Lung (tissue), 12 donors: ENCODE data around the gene TMEM248. TPM values are rescaled to one million over a fixed set of nuclear protein-coding genes. Genes with fewer than 3 reads are reported as not detected.
A peak's percentile ranks its signal among the peaks of the same experiment; 100 is the strongest.

ENCODE experiments used
- ATAC-seq: fragments of 200-7000 bp; cut with Tn5 transposase; one replicate; pipeline ENCODE4 v1.9.1; 2020; ENCODE audit warnings: moderate number of reproducible peaks; ENCODE audit not compliant: insufficient read depth, low FRiP score
- DNase-seq, 3 donors: peaks; one replicate each; pipeline ENCODE4 v3.0.0-alpha.2; 2013 to 2017
- H3K27ac ChIP-seq, 2 donors: one replicate each; pipeline ENCODE4 v1.5.1; 2013; ENCODE audit warnings: mild to moderate bottlenecking in 2 of 2, moderate library complexity in 2 of 2, control low read depth in 1 of 2, inconsistent platforms in 1 of 2, low read depth in 1 of 2, low read length in 1 of 2
- H3K27me3 ChIP-seq, 3 donors: one replicate each; pipeline ENCODE4 v1.5.1; 2013; ENCODE audit warnings: low read length in 2 of 3; ENCODE audit not compliant: control insufficient read depth in 3 of 3, insufficient read depth in 3 of 3
- H3K36me3 ChIP-seq, 4 donors: one replicate each; pipeline ENCODE4 v1.5.1; 2013; ENCODE audit warnings: low read length in 4 of 4, mild to moderate bottlenecking in 1 of 4, moderate library complexity in 1 of 4; ENCODE audit not compliant: control insufficient read depth in 4 of 4, insufficient read depth in 4 of 4
- H3K4me1 ChIP-seq, 5 donors: one replicate each; pipeline ENCODE4 v1.5.1; 2013; ENCODE audit warnings: low read length in 5 of 5, mild to moderate bottlenecking in 2 of 5, moderate library complexity in 1 of 5; ENCODE audit not compliant: control insufficient read depth in 5 of 5, insufficient read depth in 5 of 5
- H3K4me3 ChIP-seq: one replicate; pipeline ENCODE4 v1.5.1; 2013; ENCODE audit warnings: mild to moderate bottlenecking, control low read depth, moderate library complexity
- H3K9ac ChIP-seq, 2 donors: one replicate each; pipeline ENCODE4 v1.5.1; 2013; ENCODE audit warnings: low read length in 2 of 2, control low read depth in 1 of 2; ENCODE audit not compliant: insufficient read depth in 1 of 2
- H3K9me3 ChIP-seq, 4 donors: one replicate each; pipeline ENCODE4 v1.5.1; 2013; ENCODE audit warnings: low read length in 3 of 4, mild to moderate bottlenecking in 1 of 4, moderate library complexity in 1 of 4; ENCODE audit not compliant: control insufficient read depth in 4 of 4, insufficient read depth in 3 of 4
- WGBS, 2 donors: extraction: QIAGEN DNeasy Blood & Tissue Kit; methylation state at CpG; one replicate each; pipeline ENCODE4 v1.1.7; 2013; 5-methylcytosine and 5-hydroxymethylcytosine counted together
- polyA plus RNA-seq, 2 donors: library from polyadenylated mRNA; stranded (reverse); fragments of 200-250 nt; gene quantifications; one replicate each; pipeline ENCODE4 v1.2.1, GENCODE V29; 2013
- total RNA-seq, 2 donors: library from RNA; depleted of rRNA in 1 of 2; stranded (reverse); fragments of >200 nt in 1 of 2; gene quantifications; one replicate each; pipeline ENCODE4 v1.2.1, GENCODE V29; 2014 to 2021
- TF ChIP-seq, protein P1 (sequence below): IDR thresholded peaks from 2 replicates; pipeline ENCODE4 v1.5.1; 2012; ENCODE audit warnings: mild to moderate bottlenecking; ENCODE audit errors: control extremely low read depth, extremely low read depth
- donor health status: control.
- donor health status: control.
- donor health status: Bipolar disorder and iron deficiency.
- donor health status: healthy.
- donor health status: DM: yes; HTN: yes; CAD: no.

Gene TMEM248
- total and polyA plus RNA-seq, 4 donors: 46.0 to 114 (median 63.1) TPM

DNA sequence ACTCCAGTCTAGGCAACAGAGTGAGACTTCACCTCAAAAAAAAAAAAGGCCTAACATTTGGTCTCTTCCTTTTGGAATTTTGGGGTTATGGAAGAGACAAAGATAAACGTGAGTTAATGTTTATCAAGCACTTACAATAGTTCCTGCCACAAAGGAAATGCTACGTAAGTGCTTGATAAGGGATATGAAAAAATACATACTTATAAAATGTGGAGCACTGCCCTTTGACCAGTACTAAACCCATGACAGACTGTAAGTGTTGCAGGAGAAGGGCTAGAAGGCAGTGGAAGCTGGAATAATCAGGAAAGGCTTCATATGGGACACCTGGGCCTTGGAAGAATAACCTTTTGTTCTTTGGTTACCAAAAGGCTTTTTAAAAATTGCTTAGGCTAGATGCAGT lies 25.5 kb downstream of the TMEM248 start:
- H3K27ac ChIP-seq: peak overlapping the region in 1 of 2 donors; percentile 17
- no peak for ATAC-seq
- peak in 1 of 3 donors; percentile 20 for DNase-seq
- 36 to 49% methylated on average over 2 of the region's 2 CpGs for WGBS, 2 donors
- TF ChIP-seq, protein P1, sequence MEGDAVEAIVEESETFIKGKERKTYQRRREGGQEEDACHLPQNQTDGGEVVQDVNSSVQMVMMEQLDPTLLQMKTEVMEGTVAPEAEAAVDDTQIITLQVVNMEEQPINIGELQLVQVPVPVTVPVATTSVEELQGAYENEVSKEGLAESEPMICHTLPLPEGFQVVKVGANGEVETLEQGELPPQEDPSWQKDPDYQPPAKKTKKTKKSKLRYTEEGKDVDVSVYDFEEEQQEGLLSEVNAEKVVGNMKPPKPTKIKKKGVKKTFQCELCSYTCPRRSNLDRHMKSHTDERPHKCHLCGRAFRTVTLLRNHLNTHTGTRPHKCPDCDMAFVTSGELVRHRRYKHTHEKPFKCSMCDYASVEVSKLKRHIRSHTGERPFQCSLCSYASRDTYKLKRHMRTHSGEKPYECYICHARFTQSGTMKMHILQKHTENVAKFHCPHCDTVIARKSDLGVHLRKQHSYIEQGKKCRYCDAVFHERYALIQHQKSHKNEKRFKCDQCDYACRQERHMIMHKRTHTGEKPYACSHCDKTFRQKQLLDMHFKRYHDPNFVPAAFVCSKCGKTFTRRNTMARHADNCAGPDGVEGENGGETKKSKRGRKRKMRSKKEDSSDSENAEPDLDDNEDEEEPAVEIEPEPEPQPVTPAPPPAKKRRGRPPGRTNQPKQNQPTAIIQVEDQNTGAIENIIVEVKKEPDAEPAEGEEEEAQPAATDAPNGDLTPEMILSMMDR: no peak
- no peaks in the 10 kb centered on the region for H3K27me3 ChIP-seq
- no peak overlapping the region for H3K9ac ChIP-seq
- H3K36me3 ChIP-seq: peaks cover 33 to 49% (median 45%) of the 10 kb centered on the region in 4 donors
- H3K4me3 ChIP-seq: no peak overlapping the region
- H3K4me1 ChIP-seq: no peaks in the 10 kb centered on the region
- H3K9me3 ChIP-seq: no peaks in the 10 kb centered on the region

DNA sequence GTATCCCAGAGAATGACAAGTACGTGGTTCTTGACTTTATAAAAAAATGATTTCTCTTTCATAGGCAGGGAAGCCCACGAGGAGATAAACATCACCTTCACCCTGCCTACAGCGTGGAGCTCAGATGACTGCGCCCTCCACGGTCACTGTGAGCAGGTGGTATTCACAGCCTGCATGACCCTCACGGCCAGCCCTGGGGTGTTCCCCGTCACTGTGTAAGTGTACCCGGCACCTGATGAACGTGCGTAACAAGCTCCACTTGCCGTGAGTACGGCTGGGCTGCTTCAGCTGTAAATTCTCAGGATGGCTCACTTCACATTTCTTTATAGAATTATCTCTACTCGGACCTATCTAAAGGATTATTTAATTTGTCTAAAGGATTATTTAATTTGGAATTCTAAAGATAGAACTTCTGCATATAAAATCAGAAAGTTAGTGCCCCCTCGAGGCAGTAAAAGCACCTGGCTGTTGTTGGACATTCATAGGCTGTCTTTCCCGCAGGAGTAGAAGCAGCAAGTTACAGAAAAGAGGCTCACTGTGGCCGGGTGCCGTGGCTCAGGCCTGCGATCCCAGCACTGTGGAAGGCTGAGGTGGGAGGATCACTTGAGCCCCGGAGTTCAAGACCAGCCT lies 27.6 kb downstream of the TMEM248 start:
- Histone ChIP-seq H3K27me3 (no peaks in the 10 kb centered on the region), H3K9me3 (no peaks in the 10 kb centered on the region), H3K4me1 (no peaks in the 10 kb centered on the region), H3K36me3 (peaks cover 30 to 56% (median 39%) of the 10 kb centered on the region in 4 donors), H3K27ac (no peak overlapping the region), H3K4me3 (no peak overlapping the region), H3K9ac (no peak overlapping the region)
- WGBS, 2 donors: 95 to 96% methylated on average over 19 of the region's 19 CpGs
- TF ChIP-seq, protein P1: no peak
- no peak for ATAC-seq
- no peak for DNase-seq

DNA sequence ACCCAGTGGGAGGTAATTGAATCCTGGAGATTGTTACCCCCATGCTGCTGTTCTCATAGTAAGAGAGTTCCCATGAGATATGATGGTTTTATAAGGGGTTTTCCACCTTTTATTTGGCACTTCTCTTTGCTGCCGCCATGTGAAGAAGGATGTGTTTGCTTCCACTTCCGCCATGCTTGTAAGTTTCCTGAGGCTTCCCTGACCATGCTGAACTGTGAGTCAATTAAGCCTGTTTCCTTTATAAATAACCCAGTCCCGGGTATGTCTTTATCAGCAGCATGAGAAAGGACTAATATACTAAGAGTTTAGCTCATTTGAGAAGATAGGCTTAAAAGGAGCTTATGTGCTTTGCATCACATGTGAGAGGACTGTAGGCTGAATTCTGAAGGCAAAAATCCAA lies 29.3 kb downstream of the TMEM248 start:
- H3K27ac ChIP-seq: no peak overlapping the region
- H3K27me3 ChIP-seq: no peaks in the 10 kb centered on the region
- TF ChIP-seq, protein P1: no peak
- no peaks in the 10 kb centered on the region for H3K4me1 ChIP-seq
- H3K9ac ChIP-seq: no peak overlapping the region
- no peak for ATAC-seq
- 82 to 85% methylated on average over 3 of the region's 3 CpGs for WGBS, 2 donors
- no peaks in the 10 kb centered on the region for H3K9me3 ChIP-seq
- no peak overlapping the region for H3K4me3 ChIP-seq
- DNase-seq: no peak
- H3K36me3 ChIP-seq: peaks cover 30 to 58% (median 42%) of the 10 kb centered on the region in 4 donors

DNA sequence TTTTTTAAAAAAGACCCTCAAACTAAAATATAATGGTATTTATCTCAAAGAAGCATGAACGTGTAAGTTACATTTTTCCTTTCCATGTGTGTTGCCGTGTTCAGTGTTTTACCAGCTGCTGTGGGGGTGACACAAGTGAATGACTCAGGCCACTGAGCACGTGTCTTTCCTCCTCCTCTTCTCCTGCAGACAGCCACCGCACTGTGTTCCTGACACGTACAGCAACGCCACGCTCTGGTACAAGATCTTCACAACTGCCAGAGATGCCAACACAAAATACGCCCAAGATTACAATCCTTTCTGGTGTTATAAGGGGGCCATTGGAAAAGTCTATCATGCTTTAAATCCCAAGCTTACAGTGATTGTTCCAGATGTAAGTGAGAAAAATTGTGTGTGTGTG lies 29.7 kb downstream of the TMEM248 start:
- ATAC-seq (no peak), DNase-seq (no peak)
- H3K27me3 ChIP-seq: no peaks in the 10 kb centered on the region
- no peaks in the 10 kb centered on the region for H3K9me3 ChIP-seq
- no peaks in the 10 kb centered on the region for H3K4me1 ChIP-seq
- TF ChIP-seq, protein P1: no peak
- no peak overlapping the region for H3K9ac ChIP-seq
- no peak overlapping the region for H3K4me3 ChIP-seq
- peaks cover 30 to 61% (median 43%) of the 10 kb centered on the region in 4 donors for H3K36me3 ChIP-seq
- H3K27ac ChIP-seq: no peak overlapping the region
- WGBS, 2 donors: 94 to 97% methylated on average over 8 of the region's 8 CpGs
